Ureter (tissue), 1 donor: ENCODE data around the gene FANCI. TPM values are rescaled to one million over a fixed set of nuclear protein-coding genes. Genes with fewer than 3 reads are reported as not detected.
"Not testable (repeated sequence)": the region's sequence is repeated elsewhere in the genome, so short reads cannot be mapped to it uniquely, and the experiment has no call there.

Source experiments
- DNase-seq: peaks from one replicate; pipeline ENCODE4 v3.0.0-alpha.2; 2020; ENCODE audit warnings: low spot score
- total RNA-seq: library from RNA; stranded (reverse); gene quantifications from one replicate; pipeline ENCODE4 v1.2.4, GENCODE V29; 2023
- donor health status: DM: yes; HTN: yes; CAD: no.

The FANCI gene
- total RNA-seq, 1 donor from 2014 or later = 8.2 TPM

DNA sequence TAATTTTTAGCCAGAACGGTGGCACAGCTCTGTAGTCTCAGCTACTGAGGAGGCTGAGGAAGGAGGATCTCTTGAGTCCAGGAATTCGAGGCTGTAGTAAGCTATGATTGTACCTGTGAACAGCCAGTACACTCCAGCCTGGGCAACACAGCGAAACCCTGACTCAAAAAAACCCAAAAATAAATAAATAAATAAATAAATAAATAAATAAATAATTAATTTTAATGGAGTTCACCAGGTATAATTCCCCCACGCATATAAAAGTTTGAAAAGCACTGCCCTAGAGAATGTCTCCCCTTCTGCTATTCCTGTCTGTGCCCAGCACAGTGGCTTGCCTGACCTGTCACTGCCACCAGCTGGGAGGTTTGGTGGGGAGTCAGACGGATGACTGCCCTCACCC lies 18.2 kb upstream of the FANCI start:
- DNase-seq = no peak

DNA sequence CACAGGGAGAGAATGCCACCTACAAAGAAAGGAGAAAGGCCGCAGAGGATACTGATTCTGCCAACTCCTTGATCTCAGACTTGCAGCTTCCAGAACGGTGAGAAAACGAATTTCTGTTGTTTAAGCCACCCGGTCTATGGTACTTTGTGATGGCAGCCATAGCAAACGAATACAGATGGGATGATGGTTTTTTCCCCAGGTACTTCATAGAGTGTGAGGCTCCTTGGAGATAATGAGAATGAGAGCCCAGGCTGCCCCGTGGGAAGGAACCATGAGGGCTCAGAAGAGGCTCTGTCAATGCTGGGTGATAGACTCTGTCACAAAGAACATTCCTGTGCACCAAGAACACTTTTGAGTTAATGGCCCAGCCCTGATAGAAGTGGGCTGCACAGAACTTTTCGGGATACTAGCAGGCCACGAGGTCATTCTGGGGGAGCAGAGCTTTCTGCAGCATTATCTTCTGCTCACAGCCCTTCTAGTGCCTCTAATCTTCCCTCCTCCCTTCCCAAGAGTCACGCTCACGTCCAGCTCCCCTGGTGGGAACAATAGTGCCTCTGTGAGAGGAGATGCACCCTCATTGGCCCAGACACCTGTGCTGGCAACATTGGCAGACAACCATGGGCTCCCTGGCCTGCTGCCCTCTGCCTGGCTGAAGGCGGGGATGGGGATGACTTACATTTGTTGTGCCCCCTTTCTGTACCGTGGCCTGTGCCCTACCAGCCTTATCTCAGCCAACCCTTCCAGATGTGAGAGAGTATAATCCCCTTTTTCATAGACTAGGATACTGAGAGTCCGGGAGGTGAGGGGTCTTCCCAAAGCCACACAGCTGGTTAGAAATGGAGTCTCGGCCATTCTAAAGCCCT lies 17.2 kb upstream of the FANCI start:
- DNase-seq = no peak

- DNase-seq = no peak
Measured at GRCh38 chr15:89227425-89227824, 16.4 kb upstream of the FANCI start.

GRCh38 chr15:89230277-89230676 lies 13.5 kb upstream of the FANCI start:
- no peak for DNase-seq

- DNase-seq = no peak
Measured at GRCh38 chr15:89231832-89232231, 11.9 kb upstream of the FANCI start.

GRCh38 chr15:89239883-89240810 lies 3.6 kb upstream of the FANCI start:
- DNase-seq = not testable (repeated sequence)

DNA sequence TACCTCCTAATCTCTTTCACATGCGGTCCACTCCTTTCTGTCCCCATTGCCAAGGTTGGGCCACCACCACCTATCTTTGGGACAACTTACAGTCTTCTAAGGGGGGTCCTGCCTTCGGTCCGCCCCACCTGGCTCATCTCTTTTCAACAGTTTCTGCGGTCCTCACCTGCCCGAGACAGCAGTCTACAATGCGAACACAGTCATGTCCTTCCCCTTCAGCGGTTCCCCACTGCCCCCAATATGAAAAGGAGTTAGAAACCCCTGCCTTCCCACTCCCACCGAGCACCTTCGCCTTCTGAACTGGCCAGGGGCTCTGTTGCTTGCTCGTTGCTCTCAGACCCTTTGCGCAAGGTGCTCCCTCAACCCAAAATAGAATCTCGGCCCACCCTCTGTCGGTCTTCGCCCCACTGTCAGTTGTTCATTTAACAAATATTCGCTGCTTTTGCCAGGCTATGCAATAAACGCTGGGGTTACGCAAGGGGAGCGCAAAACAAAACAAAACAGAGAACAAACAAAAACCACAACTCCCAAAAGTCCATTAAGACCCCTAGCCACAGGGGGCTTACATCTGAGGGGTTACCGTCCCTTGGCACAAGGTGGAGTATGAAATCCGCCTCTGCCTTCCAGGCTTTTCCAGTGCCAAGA lies 611 bp upstream of the FANCI start:
- no peak for DNase-seq

GRCh38 chr15:89244574-89244903 lies 760 bp downstream of the FANCI start:
- no peak for DNase-seq

GRCh38 chr15:89247446-89247845 lies 3.7 kb downstream of the FANCI start:
- DNase-seq = no peak

- DNase-seq = no peak
Measured at GRCh38 chr15:89248584-89248983, 4.8 kb downstream of the FANCI start.

DNA sequence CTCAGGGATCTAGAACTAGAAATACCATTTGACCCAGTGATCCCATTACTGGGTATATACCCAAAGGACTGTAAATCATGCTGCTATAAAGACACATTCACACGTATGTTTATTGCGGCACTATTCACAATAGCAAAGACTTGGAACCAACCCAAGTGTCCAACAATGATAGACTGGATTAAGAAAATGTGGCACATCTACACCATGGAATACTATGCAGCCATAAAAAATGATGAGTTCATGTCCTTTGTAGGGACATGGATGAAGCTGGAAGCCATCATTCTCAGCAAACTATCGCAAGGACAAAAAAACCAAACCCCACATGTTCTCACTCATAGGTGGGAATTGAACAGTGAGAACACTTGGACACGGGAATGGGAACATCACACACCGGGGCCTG lies 6.4 kb downstream of the FANCI start:
- not testable (repeated sequence) for DNase-seq

DNA sequence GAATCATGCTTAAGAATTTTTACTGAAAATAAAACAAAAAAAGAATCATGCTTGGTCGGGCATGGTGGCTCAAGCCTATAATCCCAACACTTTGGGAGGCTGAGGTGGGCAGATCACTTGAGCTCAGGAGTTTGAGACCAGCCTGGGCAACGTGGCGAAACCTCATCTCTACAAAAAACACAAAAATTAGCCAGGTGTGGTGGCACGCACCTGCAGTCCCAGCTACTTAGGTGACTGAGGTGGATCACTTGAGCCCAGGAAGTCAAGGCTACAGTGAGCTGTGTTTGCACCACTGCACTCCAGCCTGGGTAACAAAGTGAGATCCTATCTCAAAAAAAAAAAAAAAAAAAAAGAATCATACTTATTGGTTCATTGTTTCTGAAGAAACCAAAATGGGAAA lies 33.5 kb downstream of the FANCI start:
- not testable (repeated sequence) for DNase-seq

GRCh38 chr15:89278307-89278706 lies 34.5 kb downstream of the FANCI start:
- DNase-seq = no peak

DNA sequence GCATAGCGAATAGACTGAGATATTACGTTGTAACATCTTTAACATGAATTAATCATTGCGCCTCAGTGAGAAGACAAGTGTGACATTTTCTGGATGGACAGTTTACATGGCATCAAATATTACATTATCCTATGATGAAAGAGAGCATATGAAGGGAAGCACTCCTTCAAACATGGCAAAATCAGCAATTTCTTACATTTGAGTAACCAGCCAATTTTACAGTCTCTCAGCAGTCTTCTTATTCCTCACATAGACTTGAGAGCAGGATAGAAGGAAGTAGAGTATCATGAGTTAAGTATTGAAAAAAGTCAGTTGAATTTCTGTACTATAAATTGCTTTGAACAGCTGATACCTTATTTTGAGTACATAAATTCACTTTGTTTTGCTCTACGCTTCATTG lies 38.9 kb downstream of the FANCI start:
- DNase-seq = no peak

- no peak for DNase-seq
Measured at GRCh38 chr15:89283201-89283600, 39.4 kb downstream of the FANCI start.

GRCh38 chr15:89291934-89292438 lies 48.2 kb downstream of the FANCI start:
- DNase-seq = no peak

DNA sequence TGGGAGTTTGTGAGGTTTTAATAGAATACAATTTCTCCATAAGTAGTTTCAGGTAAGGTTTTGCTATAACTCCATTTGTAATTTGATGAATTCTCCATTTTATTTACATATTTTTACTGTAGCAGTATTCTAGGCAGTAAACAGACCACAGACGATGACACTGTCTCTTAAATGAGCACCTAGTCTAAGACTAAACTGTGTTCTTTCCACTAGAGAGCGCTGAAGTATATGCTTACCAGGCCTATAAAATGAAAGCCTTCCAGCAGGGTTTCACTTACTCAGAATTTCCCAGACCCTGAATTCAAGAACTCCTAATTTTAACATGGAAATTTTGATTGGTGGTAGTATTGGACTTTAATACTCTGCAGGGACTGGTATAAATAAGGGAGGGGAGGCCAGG lies 49.2 kb downstream of the FANCI start:
- no peak for DNase-seq

GRCh38 chr15:89299896-89300295 lies 56.1 kb downstream of the FANCI start:
- no peak for DNase-seq

DNA sequence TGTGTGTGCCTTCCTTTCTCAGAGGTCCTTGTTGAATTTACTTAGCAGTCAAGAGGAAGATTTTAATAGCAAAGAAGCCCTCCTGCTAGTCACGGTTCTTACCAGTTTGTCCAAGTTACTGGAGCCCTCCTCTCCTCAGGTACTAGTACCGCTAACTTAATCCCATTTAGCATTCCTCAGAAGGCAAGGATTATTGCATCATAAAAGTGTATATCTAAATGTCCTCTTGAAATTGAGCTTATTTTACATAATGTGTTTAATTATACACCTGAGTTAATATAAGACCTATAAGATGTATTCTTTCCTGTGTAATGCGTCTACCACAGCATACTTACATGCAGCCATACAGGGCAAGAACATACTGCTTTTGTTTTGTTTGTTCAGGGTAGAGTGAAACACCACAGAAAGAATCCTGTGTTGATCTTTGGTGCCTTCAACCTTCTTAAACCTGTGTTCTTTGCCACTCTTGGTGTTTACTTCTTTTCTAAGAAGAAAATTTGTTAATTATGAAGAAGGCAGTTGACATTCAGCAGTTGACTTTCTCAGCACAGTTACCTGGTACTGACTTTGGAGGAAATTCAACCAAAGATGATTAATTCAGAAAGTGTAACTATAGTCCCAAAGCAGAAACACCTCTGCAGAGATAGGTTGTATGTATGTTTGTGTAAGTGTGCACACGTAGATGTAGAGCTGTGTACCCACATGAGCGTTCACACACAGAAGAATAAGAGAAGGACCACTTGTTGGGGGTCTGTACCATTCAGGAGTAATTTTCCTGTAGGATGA lies 57.7 kb downstream of the FANCI start:
- DNase-seq = no peak

DNA sequence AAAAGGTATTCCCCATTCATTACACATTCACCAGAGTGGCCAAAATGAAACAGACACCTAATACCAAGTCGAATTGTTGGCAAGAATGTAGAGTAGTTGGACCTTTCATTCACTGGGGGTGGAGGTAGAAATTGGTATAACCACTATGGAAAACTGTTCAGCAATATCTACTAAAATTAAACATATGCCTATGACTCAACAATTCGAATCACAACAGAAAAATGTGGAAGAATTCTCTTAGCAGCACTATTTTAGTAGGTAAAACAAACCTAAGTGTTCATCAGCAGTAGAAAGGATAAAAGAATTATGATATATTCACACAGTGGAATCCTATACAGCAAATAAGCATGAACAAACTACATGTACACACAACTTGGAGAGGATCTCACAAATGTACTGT lies 60.2 kb downstream of the FANCI start:
- DNase-seq = no peak

DNA sequence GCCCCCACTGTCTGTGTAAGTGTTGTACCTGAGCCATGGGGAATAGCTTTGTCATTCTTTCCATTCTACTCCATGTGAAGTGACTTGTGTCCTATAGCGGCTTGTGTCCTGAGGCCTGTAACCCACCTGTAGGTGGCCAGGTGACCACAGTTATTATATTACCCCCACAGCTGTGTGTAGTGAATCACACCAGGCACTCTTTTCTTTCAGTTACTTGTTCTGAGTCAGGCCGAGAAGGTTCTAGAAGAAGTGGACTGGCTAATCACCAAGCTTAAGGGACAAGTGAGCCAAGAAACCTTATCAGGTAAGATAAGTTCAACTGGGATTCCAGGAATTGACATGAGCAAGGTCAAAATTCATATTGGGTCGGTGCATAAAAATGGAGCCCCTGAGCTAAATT lies 61.6 kb downstream of the FANCI start:
- DNase-seq = no peak
